ENCODE measurements around the gene CERS6.

DNA sequence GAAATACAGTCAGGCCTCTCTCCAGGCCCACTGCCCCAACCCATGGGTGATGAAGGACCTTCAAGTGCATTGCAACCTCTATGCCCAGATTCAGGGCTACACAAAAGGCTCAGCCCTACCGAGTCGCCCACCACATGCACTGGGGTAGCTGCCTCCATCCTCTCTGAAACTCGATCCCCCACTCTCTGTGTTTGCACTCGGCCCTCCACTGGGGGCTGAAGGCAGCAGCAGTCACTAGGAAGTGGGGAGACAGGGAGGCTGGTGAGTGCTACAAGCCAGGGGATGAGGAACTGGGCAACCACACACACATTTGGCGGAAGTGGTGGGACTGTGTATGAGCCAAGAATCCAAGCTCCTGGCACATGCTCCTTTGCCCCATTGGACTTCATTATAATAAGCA, 94.6 kb downstream of the CERS6 start:
- TF ChIP-seq, protein P1, sequence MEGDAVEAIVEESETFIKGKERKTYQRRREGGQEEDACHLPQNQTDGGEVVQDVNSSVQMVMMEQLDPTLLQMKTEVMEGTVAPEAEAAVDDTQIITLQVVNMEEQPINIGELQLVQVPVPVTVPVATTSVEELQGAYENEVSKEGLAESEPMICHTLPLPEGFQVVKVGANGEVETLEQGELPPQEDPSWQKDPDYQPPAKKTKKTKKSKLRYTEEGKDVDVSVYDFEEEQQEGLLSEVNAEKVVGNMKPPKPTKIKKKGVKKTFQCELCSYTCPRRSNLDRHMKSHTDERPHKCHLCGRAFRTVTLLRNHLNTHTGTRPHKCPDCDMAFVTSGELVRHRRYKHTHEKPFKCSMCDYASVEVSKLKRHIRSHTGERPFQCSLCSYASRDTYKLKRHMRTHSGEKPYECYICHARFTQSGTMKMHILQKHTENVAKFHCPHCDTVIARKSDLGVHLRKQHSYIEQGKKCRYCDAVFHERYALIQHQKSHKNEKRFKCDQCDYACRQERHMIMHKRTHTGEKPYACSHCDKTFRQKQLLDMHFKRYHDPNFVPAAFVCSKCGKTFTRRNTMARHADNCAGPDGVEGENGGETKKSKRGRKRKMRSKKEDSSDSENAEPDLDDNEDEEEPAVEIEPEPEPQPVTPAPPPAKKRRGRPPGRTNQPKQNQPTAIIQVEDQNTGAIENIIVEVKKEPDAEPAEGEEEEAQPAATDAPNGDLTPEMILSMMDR (IDR thresholded peaks at IDR 0.05): no peak
- no peak for TF ChIP-seq POLR2A (IDR thresholded peaks at IDR 0.05)
